ENCODE data around the gene PAX1.

PAX1 gene

DNA sequence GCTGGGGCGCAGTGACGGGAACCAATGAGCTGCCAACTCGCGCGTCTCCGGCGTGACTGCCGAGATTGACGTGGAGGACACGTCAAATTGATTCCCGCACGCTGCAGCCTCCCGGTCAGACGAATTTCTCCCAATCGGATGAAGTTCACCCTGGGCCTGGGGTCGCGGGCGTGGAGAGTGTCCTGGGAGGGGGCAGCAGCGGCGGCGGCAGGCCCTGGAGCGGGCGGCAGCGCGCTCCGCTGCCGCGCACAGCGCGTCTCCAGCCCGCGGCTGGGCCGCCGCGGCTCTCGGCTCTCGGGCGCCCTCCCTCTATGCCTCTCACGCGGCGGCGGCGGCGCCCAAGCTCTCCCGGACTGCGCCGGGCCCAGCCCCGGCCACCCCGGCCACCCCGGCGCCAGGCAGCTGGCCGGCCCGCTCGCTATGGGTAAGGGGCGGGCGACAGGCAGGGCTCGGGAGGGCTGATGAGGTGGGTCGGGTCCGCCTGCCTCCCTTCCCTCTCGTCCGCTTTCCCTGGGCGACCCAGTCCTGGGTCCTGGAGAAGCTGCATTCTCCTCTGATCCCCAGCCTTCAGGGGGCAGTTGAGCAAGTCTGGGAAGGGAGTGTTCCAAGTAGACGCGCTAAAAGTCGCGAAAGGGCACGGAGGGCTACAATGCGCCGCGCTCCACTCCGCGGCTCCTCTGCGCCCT is at the start of gene PAX1:
TSS of gene PAX1 (plus strand) at position 90 of the 686 bp plus-strand sequence. CDS start at position 139, 49 bp downstream.
- DNase-seq = peak; percentile 38

DNA sequence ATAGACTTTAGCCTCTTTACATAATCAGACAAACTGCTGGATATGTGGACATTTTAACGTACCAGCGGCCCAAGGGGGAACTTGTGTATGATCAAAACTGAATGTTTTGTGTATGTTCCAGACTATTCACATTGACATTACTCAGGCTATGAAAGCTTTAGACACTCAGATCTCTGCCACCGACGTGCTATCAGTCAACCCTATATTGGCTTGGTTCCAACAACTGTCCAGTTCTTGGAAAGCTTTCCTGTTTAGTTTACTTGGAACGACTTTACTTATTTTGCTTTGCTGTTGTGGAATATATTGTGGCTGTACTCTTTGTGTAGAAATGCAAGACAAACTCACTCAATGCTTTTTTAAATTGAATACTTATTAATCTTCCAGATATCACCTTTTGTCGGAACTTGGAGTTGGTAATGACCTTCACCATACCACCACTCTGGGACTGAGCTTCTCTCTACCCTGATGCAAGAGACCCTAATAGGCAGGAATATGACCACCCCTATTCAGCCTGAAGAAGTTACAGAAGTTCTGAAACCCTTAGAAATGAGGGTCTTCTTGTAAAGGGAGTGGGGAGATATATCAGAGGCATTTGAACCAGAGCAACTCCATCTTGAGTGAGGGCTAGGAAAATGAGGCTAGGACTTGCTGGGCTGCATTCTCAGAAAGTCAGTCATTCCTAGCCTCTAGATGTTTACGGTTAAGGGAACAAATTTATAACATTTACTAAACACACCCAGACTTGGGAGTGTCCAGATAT is 49.0 kb upstream of the PAX1 start:
- no peak for DNase-seq

DNA sequence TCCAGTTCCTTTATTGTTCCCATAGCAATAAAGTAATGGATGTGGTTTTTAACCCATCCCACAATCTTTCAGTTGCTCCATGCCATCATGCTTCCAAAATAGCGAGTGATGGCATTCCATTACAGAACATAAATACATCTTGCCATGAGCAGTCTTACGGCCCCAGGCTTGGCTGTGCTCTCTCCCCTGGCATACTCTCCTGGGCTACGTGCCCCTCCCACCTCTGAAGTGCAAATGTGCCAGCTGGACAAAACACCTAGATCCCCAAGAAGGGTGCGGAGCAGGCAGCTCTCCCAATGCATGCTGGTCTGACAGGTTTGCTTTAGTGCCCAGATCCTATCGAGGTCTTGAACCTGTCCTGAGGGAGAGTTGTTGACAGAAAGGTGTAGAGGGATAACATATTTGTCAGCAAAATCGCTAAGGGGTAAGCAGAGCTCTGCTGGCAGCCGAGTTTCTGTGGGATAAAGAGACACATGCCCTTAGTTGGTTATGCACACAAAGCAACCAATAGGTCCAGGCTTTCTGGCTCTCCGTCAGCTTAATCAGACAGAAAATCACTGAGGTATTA is 43.9 kb upstream of the PAX1 start:
- DNase-seq = no peak

DNA sequence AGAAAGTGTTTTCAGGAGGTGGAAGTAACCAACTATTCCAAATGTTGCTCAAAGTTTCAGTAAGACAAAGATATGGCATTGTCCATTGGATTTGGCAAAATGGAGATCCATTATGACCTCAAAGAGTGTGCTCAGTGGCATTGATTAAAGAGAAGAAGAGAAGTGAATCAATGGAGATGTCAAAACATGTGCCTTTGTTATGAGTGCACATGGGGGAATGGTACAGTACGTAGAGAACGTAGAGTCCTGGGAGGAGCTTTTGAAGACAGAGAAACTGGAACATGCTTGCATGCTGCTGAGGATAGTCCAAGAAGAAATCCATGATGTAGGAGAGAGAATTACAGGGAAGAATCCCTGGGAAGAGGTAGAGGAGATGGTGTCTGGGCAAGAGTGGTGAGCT is 42.0 kb upstream of the PAX1 start:
- no peak for DNase-seq

DNA sequence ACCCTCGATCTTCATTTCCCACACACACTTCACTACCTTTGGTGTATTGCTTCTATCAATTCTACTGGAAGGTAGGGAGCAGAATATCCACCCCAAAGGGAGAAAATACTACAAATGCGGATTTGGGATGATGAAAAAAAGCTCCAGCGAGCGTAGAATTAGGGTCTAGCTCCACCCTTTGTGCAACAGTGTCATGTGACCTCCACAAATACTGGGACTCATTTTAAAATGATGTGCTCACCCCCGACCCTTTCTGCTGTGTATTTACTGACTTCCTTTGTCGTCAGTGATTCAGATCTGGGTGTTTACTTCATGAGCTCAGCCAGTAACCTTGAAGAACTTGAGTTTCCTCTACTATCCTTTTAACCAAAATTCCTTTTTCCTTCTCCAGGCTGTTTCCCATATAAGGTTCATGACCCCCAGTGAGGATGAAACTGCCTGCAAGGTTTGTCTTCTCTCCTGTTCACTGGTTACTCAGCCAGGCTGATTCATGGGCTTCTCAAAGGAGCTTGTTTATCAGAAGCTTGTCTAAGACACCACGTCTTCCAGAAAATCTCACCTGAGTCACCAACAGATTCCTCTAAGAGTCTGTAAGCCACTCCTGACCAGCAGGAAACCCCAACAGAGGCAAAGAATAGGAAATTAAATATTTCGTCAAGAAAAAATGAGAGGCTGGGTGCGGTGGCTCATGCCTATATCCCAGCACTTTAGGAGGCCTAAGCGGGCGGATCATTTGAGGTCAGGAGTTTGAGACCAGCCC is 39.6 kb upstream of the PAX1 start:
- no peak for DNase-seq

DNA sequence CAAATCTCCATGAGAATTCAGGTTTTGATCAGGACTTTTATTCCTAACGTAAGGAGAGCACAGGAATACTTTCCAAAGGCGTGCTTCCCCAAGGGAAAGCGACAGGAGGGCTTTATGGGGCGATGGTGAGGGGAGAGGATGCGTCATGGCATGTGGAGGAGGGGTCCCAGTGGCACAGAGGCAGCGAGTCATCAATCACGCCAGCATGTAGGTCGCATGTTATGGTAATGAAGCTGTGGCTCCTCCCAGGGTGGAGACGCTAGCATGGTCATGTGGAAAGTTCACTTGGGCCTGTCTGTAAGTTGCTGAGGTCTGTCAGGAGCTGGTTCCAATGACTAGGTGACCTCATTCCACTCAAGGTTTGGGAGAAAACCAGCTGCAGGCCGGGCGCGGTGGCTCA is 35.3 kb upstream of the PAX1 start:
- no peak for DNase-seq

DNA sequence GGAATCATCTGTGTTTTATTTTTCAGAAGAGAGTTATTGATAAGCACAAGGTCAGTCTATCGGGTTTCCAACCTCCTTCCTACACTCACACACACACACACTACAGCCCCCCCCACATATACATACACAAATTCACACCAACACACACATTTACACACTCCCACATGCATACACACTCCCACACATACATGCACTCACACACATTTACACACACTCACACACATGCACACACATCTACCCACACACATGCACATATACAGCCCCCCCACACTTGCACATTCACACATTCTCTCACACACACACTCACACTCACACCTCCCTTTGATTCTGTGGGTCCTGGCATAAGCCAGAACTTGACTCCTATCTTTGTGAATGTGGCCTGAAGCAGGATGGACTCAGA is 34.5 kb upstream of the PAX1 start:
- DNase-seq = no peak

DNA sequence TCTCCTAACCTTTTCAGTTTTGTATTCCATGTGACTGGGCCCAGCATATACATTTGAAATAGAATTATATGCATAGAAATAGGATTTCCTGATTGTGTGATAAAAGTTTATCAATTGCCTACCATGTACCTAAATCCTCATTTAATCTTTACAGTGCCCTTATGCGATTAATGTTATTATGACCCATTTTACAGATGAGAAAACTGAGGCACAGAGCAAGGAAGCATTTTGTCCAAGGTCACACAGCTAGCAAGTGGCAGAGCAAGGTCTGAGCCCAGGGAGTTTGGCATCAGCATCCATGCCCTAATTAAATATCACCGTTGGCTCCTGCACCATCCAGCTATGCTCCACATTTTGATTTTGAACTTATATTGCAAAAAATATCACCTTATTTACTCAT is 28.2 kb upstream of the PAX1 start:
- no peak for DNase-seq

DNA sequence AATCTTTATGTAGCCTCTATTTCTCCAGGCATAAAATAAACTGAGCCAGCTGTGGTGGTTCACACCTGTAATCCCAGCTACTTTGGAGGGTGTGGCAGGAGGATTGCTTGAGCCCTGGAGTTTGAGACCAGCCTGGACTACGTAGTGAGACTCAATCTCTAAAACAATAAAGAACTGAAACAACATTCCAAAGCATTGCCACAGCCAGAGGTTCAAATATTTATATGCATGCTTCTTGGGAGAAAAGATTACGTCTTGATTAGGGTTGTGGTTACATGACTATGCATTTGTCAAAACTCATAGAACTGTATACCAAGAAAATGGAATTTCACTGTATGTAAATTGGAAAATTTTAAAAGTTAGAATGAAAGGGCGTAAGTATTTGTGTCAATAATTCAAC is 27.7 kb upstream of the PAX1 start:
- no peak for DNase-seq

DNA sequence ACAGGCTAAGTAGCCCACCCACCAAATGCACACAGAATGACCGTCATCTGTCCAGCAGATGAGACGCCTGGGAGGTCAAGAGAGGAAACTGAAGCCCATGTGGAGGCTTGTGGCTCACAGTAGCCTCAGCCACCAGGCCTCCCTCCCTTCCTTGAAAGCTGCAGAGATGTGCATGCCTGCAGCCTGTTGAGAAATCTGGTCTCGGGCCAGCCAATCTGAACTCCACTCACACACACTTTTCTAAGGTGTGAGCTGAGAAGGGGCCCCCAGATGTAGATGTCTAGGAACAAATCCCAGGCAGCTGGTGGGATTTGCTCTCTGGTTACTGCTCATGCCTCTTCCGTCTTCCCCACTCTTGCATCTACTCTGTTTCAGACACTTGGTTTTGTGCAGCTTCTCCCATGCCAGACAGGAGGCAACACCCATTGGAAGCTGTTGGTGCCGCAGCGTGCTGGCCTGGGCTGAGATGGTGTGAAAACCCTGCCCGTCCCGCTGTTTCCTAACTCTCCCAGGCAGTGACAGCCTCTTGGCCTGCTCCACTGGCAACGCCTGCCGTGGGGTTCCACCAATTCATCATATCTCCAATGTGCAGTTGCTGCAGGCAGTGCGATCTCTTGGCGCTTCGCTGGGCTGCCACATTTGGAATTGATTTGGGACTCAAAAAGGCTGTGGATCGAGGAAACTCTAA is 24.1 kb upstream of the PAX1 start:
- no peak for DNase-seq

DNA sequence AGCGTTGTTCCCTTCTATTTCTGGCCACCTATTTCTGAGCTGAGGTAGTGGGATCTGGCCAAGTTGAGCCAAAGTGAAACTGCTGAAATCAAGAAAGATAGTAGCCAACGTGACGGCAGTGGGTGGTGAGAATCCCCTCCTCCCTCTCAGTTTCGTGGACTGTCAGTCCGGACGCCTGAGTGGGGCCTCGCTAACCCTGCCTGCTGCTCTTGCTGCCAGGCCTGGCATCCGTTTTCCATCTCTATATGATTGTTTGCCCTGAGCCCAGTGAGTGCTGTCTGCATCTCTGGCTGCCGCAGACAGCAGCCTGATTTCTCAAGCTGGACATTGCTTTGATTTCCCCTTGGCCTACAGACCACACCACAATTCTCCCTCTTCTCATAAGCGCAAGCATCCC is 23.5 kb upstream of the PAX1 start:
- DNase-seq = peak; percentile 11

DNA sequence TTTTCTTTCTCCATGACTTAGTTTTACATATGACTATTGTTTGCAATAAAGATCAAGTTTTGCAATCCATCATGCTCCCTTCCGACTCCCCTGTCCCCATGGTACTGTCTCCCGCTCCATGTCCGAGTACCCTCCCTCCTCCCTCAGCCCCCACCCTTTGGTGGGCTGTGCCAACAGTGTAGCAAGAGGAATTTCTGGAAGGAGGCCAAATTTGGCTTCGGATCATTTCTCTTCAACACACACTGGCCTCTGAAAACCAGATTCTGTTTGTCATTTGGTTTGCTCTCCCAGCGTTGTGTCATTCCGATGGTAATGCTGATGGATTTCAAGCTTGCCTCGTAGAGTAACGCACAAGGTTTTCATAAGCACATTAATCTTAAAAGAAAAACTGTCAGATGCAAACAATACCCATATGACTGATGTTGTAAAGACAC is 22.9 kb upstream of the PAX1 start:
- DNase-seq = no peak

DNA sequence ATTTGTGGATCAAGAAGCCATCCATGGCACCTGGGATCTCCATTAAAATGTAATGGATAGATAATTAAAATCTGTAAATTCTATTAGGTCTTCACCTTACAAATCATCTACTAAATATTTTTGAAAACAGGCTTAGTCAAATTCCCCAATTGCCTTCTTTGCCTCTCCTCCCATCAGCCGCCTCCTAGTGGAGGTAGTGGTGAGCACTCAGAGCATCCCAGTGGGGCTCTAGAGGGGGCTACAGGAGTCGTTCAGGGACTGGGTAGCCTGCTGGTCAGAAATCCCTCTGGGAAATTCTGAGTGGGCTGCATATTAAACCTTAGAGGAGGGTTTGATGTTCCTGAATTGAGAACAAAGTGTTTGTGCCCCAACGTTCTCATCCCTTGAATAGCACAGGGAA is 20.8 kb upstream of the PAX1 start:
- no peak for DNase-seq

DNA sequence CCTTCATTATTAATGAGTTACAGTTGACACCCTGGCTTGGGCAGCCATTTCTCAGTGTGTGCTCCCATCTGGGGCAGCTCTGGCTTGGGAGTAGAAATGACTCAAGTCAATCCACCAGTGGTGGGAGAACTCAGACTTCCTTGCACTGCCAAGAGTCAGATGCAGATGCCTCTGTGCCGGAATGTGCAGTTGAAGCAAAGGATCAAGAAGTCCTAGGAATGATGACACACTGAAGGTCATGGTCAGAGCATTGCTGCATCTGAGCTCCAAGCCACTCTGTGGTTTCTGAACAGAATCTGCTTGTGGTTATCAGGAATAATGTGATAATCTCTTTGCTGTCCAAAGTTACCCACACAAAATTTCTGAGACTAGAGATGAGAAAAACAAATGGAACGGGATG is 19.5 kb upstream of the PAX1 start:
- DNase-seq = no peak

DNA sequence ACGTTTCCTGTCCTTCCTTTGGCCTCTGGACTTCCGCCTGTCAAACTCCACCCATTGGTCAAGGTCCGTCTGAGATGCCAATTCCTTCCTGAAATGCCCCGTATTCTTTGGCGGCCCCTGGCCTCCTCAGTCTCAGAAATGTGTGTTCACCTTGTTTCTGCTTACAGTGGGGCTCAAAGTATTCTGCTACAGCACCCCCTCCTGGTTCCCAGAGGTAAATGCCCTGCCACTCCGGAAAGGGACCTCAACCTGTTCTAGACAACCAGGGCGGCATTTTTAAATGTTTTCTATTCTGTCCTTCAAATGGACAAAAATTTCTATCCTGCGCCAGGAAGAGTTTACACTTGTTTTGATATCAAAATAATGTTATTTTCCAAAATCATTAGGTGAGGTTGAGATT is 12.1 kb upstream of the PAX1 start:
- no peak for DNase-seq

DNA sequence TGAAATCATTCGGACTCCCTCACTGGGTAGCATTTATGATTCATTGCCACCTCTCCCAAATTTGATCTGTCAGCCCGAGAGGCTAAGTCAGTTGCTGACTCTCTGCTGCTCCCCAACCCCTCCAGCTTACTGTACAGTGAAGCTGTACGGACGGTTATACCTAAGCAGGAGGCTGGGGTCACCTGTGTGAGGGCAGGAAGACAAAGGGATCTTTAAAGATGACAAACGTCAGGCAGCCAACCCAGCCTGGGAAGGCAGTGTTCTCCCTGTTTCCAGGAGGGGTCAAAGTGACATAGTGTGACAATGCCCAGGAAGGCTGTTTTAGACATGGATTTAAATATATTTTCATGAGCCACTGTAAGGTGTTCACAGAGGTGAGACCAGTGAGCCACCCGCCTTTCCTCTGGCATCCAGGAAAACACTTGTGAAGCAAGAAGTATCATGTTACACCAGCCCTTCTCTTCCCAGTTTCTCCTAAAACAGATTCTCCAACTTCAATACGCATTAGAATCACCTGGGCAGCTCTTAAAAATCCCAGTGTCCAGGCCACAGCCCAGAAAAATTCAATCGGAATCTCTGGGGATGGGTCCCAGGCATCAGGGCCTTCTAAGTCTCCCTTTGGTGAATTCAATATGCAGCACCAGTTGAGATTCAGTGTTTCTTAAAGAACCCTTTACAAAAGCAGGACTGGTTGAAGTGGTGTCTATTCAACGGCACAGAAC is 6.8 kb upstream of the PAX1 start:
- no peak for DNase-seq

DNA sequence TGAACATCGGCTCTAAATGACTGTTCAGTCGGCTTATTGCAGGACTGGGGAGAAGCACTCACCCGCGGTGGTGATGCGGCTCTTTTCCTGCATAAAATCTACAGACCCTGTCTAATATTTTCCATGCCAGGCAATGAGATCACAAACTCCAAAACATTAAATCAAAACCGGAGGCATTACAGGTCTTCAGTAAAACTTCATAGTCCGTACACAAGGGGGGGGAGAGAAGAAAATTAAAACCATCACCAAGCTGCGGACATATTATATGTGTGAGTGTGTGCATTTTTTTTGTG is 6.3 kb upstream of the PAX1 start:
- DNase-seq = no peak

DNA sequence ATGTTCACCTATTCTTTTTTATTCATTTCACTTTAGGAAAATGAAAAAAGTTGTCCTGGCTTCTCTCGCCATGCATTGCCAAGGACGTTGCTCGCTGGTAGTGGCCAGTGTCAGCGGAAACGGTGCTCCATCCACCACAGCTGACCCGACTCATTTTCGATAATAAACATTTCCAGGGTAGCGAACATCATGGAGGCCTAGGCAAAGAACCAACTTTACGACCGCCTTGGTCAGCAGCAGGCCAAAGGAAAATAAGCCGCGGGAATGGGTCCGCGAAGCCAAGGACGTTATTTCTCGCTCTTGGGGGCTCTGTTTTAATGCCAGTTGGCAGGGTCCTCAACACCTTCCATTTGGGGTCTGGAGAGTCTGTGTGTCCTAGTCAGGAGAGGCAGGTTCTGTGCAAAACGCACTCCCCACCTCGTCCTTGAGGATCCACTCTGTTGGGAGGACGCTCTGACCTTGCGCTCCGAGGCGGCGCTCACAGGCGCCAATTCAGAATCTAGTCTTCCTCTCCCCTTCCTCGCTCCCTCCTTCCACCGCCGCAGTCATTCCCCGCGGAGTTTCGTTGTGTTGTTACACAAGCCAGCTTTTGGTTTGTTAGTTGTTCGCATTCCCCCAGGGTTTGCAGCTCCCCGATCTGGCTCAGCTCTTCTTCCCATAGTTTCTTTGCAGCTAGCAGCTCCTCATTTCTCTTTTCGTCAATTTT is 4.1 kb upstream of the PAX1 start:
- DNase-seq = no peak

DNA sequence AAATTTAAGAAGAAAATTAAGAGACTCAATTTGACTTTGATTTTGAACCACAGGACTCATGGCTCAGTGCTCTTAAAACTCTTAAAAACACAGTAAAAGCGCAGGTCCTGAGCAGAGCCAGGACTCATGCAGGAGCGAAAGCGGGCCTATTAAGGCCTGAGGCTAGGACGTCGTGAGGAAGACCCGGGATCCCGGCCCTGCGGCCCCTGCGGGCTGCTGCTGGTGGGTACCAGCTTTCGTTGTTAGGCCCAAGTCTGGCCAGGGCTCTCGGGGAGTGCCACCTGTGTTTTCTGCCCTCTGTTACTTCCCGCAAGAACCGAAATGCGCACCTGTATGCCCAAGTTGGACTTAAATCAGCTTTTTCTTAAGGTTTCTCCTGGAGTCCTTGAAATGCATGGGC is 3.4 kb upstream of the PAX1 start:
- no peak for DNase-seq

DNA sequence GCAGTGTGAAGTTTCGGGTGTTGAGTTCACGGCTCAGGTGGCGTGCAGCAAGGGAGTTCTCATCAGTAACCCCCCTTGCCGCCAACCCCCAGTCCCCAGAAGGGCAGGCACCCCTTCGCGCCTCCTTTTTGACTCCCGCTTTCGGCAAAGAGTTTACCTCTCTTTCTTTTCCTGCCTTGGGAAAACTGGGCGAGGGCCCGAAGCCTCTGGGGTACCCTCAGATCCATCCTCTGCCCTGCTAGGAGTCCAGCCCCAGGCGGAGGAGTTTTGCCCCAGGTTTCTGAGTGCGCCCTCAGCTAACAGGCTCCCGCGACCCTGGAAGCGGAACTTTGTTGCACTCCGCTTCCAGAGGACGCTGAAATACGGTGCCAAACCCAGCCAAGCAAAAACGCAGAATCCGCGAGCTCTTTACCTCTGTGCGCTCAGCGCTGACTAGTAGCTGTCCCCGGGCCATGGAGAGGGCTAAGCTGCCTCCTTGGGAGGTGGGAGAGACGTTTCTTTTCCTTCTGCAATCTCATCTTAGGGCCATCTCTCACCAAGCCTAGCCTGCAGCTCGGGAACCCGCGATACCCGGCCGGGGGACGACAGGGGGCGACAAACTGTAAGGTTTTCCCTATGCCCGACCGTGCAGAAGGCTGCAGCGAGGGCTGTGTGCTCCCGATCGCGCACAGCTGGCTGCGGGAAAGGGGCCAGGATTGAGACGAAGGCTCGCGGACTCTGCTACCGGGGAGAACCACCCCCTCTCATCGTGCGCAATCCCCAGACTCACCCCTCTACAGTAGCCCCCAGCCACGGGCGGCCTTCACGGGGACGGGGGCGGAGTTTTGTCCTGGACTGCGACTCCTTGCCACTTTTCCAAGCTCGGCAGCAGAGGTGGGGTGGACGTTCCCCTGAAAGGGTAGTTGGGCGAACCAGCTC is 2.7 kb upstream of the PAX1 start:
- peak; percentile 69 for DNase-seq

All from RPMI8226 (cell line).